Mesothelial cell of epicardium (in vitro differentiated cells): ENCODE measurements around the gene SLC26A11. TPM values are rescaled to one million over a fixed set of nuclear protein-coding genes. Genes with fewer than 3 reads are reported as not detected.
"Not testable (repeated sequence)": the region's sequence is repeated elsewhere in the genome, so short reads cannot be mapped to it uniquely, and the experiment has no call there.

Source experiments
- DNase-seq, 2 experiments: peaks; one replicate each; pipeline ENCODE4 v3.0.0; 2021; ENCODE audit warnings: low spot score in 2 of 2; ENCODE audit not compliant: unreplicated experiment in 2 of 2
- H3K27ac Mint-ChIP-seq: 2 replicates; pipeline ENCODE4 v1.8.0; 2021; ENCODE audit warnings: mixed read lengths
- H3K27me3 Mint-ChIP-seq: 2 replicates; pipeline ENCODE4 v1.8.0; 2021; ENCODE audit warnings: low read depth, mixed read lengths
- H3K36me3 Mint-ChIP-seq: 2 replicates; pipeline ENCODE4 v1.8.0; 2021; ENCODE audit warnings: mixed read lengths
- H3K4me1 Mint-ChIP-seq: 2 replicates; pipeline ENCODE4 v1.8.0; 2021; ENCODE audit warnings: mixed read lengths
- H3K4me3 Mint-ChIP-seq: 2 replicates; pipeline ENCODE4 v1.8.0; 2021; ENCODE audit warnings: mild to moderate bottlenecking, moderate library complexity, mixed read lengths
- H3K9me3 Mint-ChIP-seq: 2 replicates; pipeline ENCODE4 v1.8.0; 2021; ENCODE audit warnings: mixed read lengths
- total RNA-seq: library from RNA; stranded (reverse); gene quantifications from 3 replicates; pipeline ENCODE4 v1.2.1, GENCODE V29; 2021
- TF ChIP-seq, protein P1 (sequence below): fragments of 200-600 bp; sonication (generic); IDR thresholded peaks from one replicate; pipeline ENCODE4 v1.5.0; 2021; ENCODE audit warnings: antibody characterized with exemption; ENCODE audit not compliant: unreplicated experiment

Gene SLC26A11
- total RNA-seq, 1 donor from 2014 or later, result 41.2 TPM

- peaks cover 15% of the 10 kb centered on the region for H3K4me1 Mint-ChIP-seq
- H3K9me3 Mint-ChIP-seq, result no peaks in the 10 kb centered on the region
- no peak overlapping the region for H3K4me3 Mint-ChIP-seq
- H3K27me3 Mint-ChIP-seq, result no peaks in the 10 kb centered on the region
- H3K36me3 Mint-ChIP-seq, result no peaks in the 10 kb centered on the region
- TF ChIP-seq, protein P1, sequence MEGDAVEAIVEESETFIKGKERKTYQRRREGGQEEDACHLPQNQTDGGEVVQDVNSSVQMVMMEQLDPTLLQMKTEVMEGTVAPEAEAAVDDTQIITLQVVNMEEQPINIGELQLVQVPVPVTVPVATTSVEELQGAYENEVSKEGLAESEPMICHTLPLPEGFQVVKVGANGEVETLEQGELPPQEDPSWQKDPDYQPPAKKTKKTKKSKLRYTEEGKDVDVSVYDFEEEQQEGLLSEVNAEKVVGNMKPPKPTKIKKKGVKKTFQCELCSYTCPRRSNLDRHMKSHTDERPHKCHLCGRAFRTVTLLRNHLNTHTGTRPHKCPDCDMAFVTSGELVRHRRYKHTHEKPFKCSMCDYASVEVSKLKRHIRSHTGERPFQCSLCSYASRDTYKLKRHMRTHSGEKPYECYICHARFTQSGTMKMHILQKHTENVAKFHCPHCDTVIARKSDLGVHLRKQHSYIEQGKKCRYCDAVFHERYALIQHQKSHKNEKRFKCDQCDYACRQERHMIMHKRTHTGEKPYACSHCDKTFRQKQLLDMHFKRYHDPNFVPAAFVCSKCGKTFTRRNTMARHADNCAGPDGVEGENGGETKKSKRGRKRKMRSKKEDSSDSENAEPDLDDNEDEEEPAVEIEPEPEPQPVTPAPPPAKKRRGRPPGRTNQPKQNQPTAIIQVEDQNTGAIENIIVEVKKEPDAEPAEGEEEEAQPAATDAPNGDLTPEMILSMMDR, result peak; percentile 94
- no peak for DNase-seq
- no peak overlapping the region for H3K27ac Mint-ChIP-seq
These were observed 24.3 kb upstream of the SLC26A11 start for GRCh38 chr17:80195671-80196529.

DNA sequence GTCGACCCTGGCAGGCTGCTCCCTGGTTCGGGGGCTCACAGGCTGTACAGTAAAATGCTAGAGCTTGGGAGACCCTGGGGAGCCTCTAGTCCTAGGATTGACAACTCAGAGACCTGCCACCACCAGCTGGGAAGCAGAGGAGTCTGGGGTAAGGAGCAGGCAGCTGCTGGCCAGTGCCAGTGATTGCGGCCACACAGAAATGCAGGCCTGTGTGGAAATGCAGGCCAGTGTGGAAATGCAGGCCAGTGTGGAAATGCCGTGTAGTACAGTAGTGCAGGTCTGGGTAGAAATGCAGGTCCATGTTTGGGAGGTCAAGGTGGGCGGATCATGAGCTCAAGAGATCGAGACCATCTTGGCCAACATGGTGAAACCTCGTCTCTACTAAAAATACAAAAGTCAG is 23.6 kb upstream of the SLC26A11 start:
- Mint-ChIP-seq H3K4me3 (no peak overlapping the region), H3K36me3 (no peaks in the 10 kb centered on the region), H3K4me1 (peaks cover 13% of the 10 kb centered on the region), H3K9me3 (no peaks in the 10 kb centered on the region), H3K27ac (no peak overlapping the region), H3K27me3 (no peaks in the 10 kb centered on the region)
- TF ChIP-seq, protein P1, result no peak
- DNase-seq, result no peak

DNA sequence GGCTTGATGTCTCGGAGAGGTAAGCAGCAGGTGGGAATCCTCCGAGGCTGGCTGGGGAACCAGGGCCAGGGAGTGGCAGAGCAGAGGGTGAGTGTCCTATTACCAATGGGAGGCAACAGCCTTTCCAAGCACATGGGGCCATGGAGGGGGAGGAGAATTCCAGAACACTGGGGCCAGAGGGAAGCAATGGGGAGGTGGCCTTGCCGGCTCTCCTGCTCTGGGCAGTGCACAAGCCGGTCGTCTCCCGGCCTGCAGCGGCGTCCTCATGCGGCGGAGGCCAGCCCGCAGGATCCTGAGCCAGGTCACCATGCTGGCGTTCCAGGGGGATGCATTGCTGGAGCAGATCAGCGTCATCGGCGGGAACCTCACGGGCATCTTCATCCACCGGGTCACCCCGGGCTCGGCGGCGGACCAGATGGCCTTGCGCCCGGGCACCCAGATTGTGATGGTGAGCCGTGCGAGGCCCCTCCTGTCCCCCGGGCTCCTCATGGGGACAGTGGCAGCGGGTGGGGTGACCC is 22.0 kb upstream of the SLC26A11 start:
- Mint-ChIP-seq H3K9me3 (no peaks in the 10 kb centered on the region), H3K27ac (no peak overlapping the region), H3K4me1 (peaks cover 8% of the 10 kb centered on the region), H3K4me3 (no peak overlapping the region), H3K36me3 (peaks cover 2% of the 10 kb centered on the region), H3K27me3 (no peaks in the 10 kb centered on the region)
- TF ChIP-seq, protein P1, result no peak
- no peak for DNase-seq

- not testable (repeated sequence) for H3K4me1 Mint-ChIP-seq, DNase-seq, H3K27ac Mint-ChIP-seq, H3K36me3 Mint-ChIP-seq, H3K4me3 Mint-ChIP-seq, H3K27me3 Mint-ChIP-seq, H3K9me3 Mint-ChIP-seq
These were observed 20.9 kb upstream of the SLC26A11 start for GRCh38 chr17:80199295-80199694.

DNA sequence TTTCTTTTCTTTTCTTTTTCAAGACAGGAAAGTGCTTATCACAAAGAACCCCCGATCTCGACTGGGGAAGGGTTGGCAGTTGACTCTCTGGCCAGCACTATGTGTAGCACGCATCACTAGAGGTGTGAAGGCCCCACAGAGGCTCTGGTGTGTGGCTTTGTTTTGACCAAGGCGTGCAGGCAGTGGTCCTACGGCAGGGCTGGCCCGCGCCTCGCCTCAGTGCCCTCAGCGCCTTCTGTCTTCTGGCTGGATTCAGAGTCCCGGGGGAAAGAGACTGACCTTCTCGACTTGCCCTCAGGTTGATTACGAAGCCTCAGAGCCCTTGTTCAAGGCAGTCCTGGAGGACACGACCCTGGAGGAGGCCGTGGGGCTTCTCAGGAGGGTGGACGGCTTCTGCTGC is 18.8 kb upstream of the SLC26A11 start:
- no peak for DNase-seq
- Mint-ChIP-seq H3K27me3 (no peaks in the 10 kb centered on the region), H3K27ac (no peak overlapping the region), H3K9me3 (no peaks in the 10 kb centered on the region), H3K4me3 (no peak overlapping the region), H3K4me1 (peaks cover 8% of the 10 kb centered on the region), H3K36me3 (peaks cover 2% of the 10 kb centered on the region)
- TF ChIP-seq, protein P1, result no peak

- Mint-ChIP-seq H3K36me3 (peaks cover 3% of the 10 kb centered on the region), H3K27ac (no peak overlapping the region), H3K27me3 (no peaks in the 10 kb centered on the region), H3K9me3 (no peaks in the 10 kb centered on the region), H3K4me1 (peaks cover 8% of the 10 kb centered on the region), H3K4me3 (no peak overlapping the region)
- TF ChIP-seq, protein P1, result no peak
- DNase-seq, result no peak
These were observed 18.0 kb upstream of the SLC26A11 start for GRCh38 chr17:80202197-80202596.
